Loucy (cell line): ENCODE data around the gene C18orf32.

Experiments used
- CTCF ChIP-seq: fragments of 200-600 bp; sonication (generic); conservative IDR thresholded peaks from 2 replicates; pipeline ENCODE4 v1.5.1; 2014; ENCODE audit warnings: mild to moderate bottlenecking, antibody characterized with exemption, low read length
- EZH2phosphoT487 ChIP-seq: fragments of 200-600 bp; IDR thresholded peaks from 2 replicates; pipeline ENCODE4 v1.6.1; 2018; ENCODE audit warnings: antibody characterized with exemption, mild to moderate bottlenecking, moderate library complexity, borderline replicate concordance

DNA sequence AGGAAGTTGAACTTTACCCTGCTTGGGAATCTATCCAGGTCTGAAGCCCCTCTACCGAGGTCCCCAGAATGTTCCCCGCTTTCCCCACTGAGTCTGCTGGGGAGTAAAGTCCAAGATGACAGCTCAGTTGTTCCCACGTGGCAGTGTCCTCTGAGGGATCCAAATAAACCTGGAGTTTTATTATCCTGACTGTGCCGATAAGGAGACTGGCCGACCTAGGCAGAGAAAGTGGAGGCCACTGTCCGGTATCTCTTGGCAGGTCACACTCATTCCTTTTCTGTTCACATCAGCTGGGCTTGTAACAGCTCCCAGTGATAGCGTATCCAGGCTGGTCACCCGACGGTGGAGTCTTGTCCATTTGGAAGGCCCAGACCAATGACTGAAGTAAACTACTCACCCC, 27.5 kb upstream of the C18orf32 start:
- TF ChIP-seq CTCF = no peak
- no peak for TF ChIP-seq EZH2phosphoT487
